Mammary epithelial cell (primary cell): ENCODE measurements around the gene RPS26.

Experiments used
- CTCF ChIP-seq, 2 donors: IDR thresholded peaks in 1 of 2; conservative IDR thresholded peaks in 1 of 2; 2 replicates each; pipeline ENCODE4 v1.5.1; 2011 to 2012; ENCODE audit warnings: inconsistent platforms in 2 of 2, low read length in 2 of 2, mild to moderate bottlenecking in 2 of 2, control low read depth in 1 of 2, low read depth in 1 of 2; ENCODE audit not compliant: insufficient read depth in 1 of 2; ENCODE audit errors: extremely low read depth in 1 of 2
- EZH2 ChIP-seq: IDR thresholded peaks from 2 replicates; pipeline ENCODE4 v1.6.1; 2012; ENCODE audit warnings: low read length, inconsistent platforms, borderline replicate concordance

GRCh38 chr12:56071648-56072047 lies 29.9 kb downstream of the RPS26 start:
- TF ChIP-seq CTCF (conservative IDR thresholded peaks at IDR 0.05 in 1 of 2, IDR thresholded peaks at IDR 0.05 in 1 of 2; ENCODE audit: extremely low read depth in 1 of 2, insufficient read depth in 1 of 2, low read depth in 1 of 2, low read length in 2 of 2) (no peak), EZH2 (no peak)
